K562 (cell line): Measurements from ENCODE around the gene TELO2. TPM values are rescaled to one million over a fixed set of nuclear protein-coding genes. Genes with fewer than 3 reads are reported as not detected.

Experiments used
- ATAC-seq: fragments of 200-7000 bp; cut with Tn5 transposase; 3 replicates; pipeline ENCODE4 v1.9.1; 2020; ENCODE audit warnings: moderate library complexity
- BruUV-seq: library from RNA; stranded (reverse); fragments of 400-500 nt; replicated peaks from 2 replicates; lab custom pipeline; 2021; lab: Mats Ljungman, UMichigan
- CTCF ChIA-PET: fragments of 300-600 bp; formaldehyde crosslinking; extraction: SDS; loops from one replicate; lab custom pipeline; 2021; ENCODE audit warnings: low intra/inter-chr PET ratio; lab: Yijun Ruan, JAX
- POLR2A ChIA-PET: fragments of 300-600, 350-650 bp; sonication (Branson Sonifier 250); formaldehyde crosslinking; extraction: SDS; loops from one replicate; lab custom pipeline; 2021; ENCODE audit warnings: antibody characterized with exemption, inconsistent platforms; lab: Yijun Ruan, JAX
- DNase-seq, 4 experiments: peaks; one replicate each; pipeline versions ENCODE4 v3.0.0 to v3.0.0-alpha.2; 2011 to 2018; ENCODE audit warnings: low spot score in 3 of 4, mixed read lengths in 3 of 4; ENCODE audit errors: extremely low read depth in 1 of 4
- FAIRE-seq: peaks from 2 replicates; lab custom pipeline; 2011; peaks lifted over from hg19 to GRCh38; lab: Jason Lieb, UNC
- H2AFZ ChIP-seq: 2 replicates; pipeline ENCODE4 v1.6.0; 2011; ENCODE audit warnings: low read depth, low read length, control low read depth, inconsistent platforms
- H3K27ac ChIP-seq: fragments of 200-600 bp; 3 replicates; pipeline ENCODE4 v1.8.0; 2011; ENCODE audit warnings: low read depth, mild to moderate bottlenecking, control low read depth, inconsistent platforms, low read length, moderate library complexity, mixed read lengths; ENCODE audit errors: extremely low read depth
- H3K27me3 ChIP-seq, 2 experiments: fragments of 300-600 bp in 1 of 2; 2 replicates in 1 of 2; 3 replicates in 1 of 2; pipeline versions ENCODE4 v1.6.0 to v1.8.0; 2011; ENCODE audit warnings: inconsistent platforms in 2 of 2, low read length in 2 of 2, mild to moderate bottlenecking in 1 of 2, mixed read lengths in 1 of 2, moderate library complexity in 1 of 2; ENCODE audit not compliant: control insufficient read depth in 2 of 2, insufficient read depth in 2 of 2
- H3K36me3 ChIP-seq: fragments of 300-600 bp; 3 replicates; pipeline ENCODE4 v1.8.0; 2011; ENCODE audit warnings: mild to moderate bottlenecking, low read length, inconsistent platforms; ENCODE audit not compliant: control insufficient read depth, insufficient read depth
- H3K4me1 ChIP-seq, 2 experiments: fragments of 200-600 bp in 1 of 2; replicated peaks in 1 of 2; 2 replicates in 1 of 2; 3 replicates in 1 of 2; pipeline versions ENCODE4 v1.5.1 to v1.8.0; 2011; ENCODE audit warnings: inconsistent platforms in 2 of 2, low read length in 2 of 2, mild to moderate bottlenecking in 1 of 2, mixed read lengths in 1 of 2, moderate library complexity in 1 of 2; ENCODE audit not compliant: control insufficient read depth in 2 of 2, insufficient read depth in 2 of 2
- H3K4me2 ChIP-seq: 2 replicates; pipeline ENCODE4 v1.6.1; 2011; ENCODE audit warnings: low read length, control low read depth, inconsistent platforms, mixed read lengths; ENCODE audit not compliant: insufficient read depth
- H3K4me3 ChIP-seq: fragments of 200-600 bp; sonication (generic), shearing (Covaris generic); 2 replicates; pipeline ENCODE4 v1.5.1; 2016; ENCODE audit warnings: control low read depth, inconsistent platforms
- H3K79me2 ChIP-seq: fragments of 200-600 bp; 3 replicates; pipeline ENCODE4 v1.8.0; 2011; ENCODE audit warnings: low read length, inconsistent platforms; ENCODE audit not compliant: control insufficient read depth, insufficient read depth
- H3K9ac ChIP-seq, 2 experiments: 2 replicates each; pipeline versions ENCODE4 v1.6.0 to v1.6.1; 2011; ENCODE audit warnings: low read depth in 2 of 2, low read length in 2 of 2, control low read depth in 1 of 2, inconsistent platforms in 1 of 2, mild to moderate bottlenecking in 1 of 2, mixed read lengths in 1 of 2; ENCODE audit not compliant: insufficient read depth in 1 of 2
- H3K9me1 ChIP-seq: one replicate; pipeline ENCODE4 v1.6.0; 2011; ENCODE audit warnings: inconsistent platforms, mild to moderate bottlenecking, low read length, moderate library complexity; ENCODE audit not compliant: control insufficient read depth, insufficient read depth
- H3K9me3 ChIP-seq: replicated peaks from 2 replicates; pipeline ENCODE4 v1.5.1; 2011; ENCODE audit warnings: low read depth, low read length, inconsistent platforms; ENCODE audit not compliant: control insufficient read depth, insufficient read depth
- H4K20me1 ChIP-seq: replicated peaks from 2 replicates; pipeline ENCODE4 v1.6.1; 2011; ENCODE audit warnings: low read length, inconsistent platforms, mixed read lengths; ENCODE audit not compliant: control insufficient read depth, insufficient read depth
- OTX1 ChIP-seq: fragments of 450-650 bp; formaldehyde crosslinking; IDR thresholded peaks from 2 replicates; pipeline ENCODE4 v1.4.0; 2022; ENCODE audit warnings: mild to moderate bottlenecking
- PHTF2 ChIP-seq: fragments of 250-450 bp; sonication (Bioruptor Pico); IDR thresholded peaks from 2 replicates; pipeline ENCODE4 v1.5.0; 2021; ENCODE audit warnings: mild to moderate bottlenecking
- POLR2G ChIP-seq: fragments of 200-400 bp; formaldehyde crosslinking; IDR thresholded peaks from 2 replicates; pipeline ENCODE4 v1.6.1; 2017; ENCODE audit warnings: low read depth, mild to moderate bottlenecking, antibody characterized with exemption, low read length, moderate library complexity
- SPI1 ChIP-seq: IDR thresholded peaks from 2 replicates; pipeline ENCODE4 v1.6.1; 2011; ENCODE audit warnings: low read depth, low read length, control low read depth, borderline replicate concordance
- ZNF212 ChIP-seq: fragments of 450-650 bp; formaldehyde crosslinking; IDR thresholded peaks from 2 replicates; pipeline ENCODE4 v1.4.0; 2020; ENCODE audit warnings: mild to moderate bottlenecking
- ZNF274 ChIP-seq: IDR thresholded peaks from 2 replicates; pipeline ENCODE4 v1.6.1; 2011; ENCODE audit warnings: low read depth, mild to moderate bottlenecking, low read length, moderate library complexity, borderline replicate concordance
- WGBS: fragments of 100-300 bp; shearing (Covaris generic); methylation state at CpG from one replicate; pipeline ENCODE4 v1.1.6; 2016; ENCODE audit warnings: low coverage, mixed read lengths; ENCODE audit not compliant: insufficient coverage; ENCODE audit errors: missing lambda C conversion rate; 5-methylcytosine and 5-hydroxymethylcytosine counted together
- in situ Hi-C: fragments of 300-500 bp; cut with MboI; formaldehyde crosslinking; loops from 4 replicates; pipeline ENCODE4 v1.15.0; 2018; ENCODE audit warnings: inconsistent platforms, mixed read lengths
- intact Hi-C: fragments of 100-400 bp; cut with micrococcal nuclease; formaldehyde crosslinking; loops from 2 replicates; pipeline ENCODE4 v1.14.2; 2022
- polyA plus RNA-seq, 8 experiments: library from polyadenylated mRNA; depleted of rRNA in 4 of 8; stranded (reverse) in 5 of 8; unstranded in 3 of 8; fragments of >200 nt; fragmentation: Nextera tagmentation in 2 of 8; fragmentation: Illumina TruSeq in 1 of 8; extraction: Ambion mirVana in 2 of 8; extraction: Trizol in 1 of 8; gene quantifications; 2 replicates each; pipeline versions ENCODE4 v1.2.1 to v1.2.3, GENCODE V29; 2011 to 2014; ENCODE audit warnings: inconsistent platforms in 1 of 8, missing spikeins in 1 of 8
- total RNA-seq, 7 experiments: library from RNA; depleted of rRNA in 6 of 7; stranded (reverse); fragments of >200 nt in 6 of 7; fragmentation: Illumina TruSeq in 2 of 7; extraction: Trizol in 2 of 7; gene quantifications; 2 replicates each; pipeline versions ENCODE4 v1.2.1 to v1.2.3, GENCODE V29; 2011 to 2021; ENCODE audit warnings: low replicate concordance in 1 of 7
- TF ChIP-seq, protein P1 (sequence below): fragments of 200-400 bp; formaldehyde crosslinking; IDR thresholded peaks from 2 replicates; pipeline ENCODE4 v1.6.1; 2017; ENCODE audit warnings: mild to moderate bottlenecking, low read depth, low read length, moderate library complexity

TELO2 gene
- total and polyA plus RNA-seq, 9 of the 15 experiments (the other 6 are each of a cell fraction or from before 2014, with no cell fraction given) = 0.51 to 91.8 (median 14.5) TPM

DNA sequence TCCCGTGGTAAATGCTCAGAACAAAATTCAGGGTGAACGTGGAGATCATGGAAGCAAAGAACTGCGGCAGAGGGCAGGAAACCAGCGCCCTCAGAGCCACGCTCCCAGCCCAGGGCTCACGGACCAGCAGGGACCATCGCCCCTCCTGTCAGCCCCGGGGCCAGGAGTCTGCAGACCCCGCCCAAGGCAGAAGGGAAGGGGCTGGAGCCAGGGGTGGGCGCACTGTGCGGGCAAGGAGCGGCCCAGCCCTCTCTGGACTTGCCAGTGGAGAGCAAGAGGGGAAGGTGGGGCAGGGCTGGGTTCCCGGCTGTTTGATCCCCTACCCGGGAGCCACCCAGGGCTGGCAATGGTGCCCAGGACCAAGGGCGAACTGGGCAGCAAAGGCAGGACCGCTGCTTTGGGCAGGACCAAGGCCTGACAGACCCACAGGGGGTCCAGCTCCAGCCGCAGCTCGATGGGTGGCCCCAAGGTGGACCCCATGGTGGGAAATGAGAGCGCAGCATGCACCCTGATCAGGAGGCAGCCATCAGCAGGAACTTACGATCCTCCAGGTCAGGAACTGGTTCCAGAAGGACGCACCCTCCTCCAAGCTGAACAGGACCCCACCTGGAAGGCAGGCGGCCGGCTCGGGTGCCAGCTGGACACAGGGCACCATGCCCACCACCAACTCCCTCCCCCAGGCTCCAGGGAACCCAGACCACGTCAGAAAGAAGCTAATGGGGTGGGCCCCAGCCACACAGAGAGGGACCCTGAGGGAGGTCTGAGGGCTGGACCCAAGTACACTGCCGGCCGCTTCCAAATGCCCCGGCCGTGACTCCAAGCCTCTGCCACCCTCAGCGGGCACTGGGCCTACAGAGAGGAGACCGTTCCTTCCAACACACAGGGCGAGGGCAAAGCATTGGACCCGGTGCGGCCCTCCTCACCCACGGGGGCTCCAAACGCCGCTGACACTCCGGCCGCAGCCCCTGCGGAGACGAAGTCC, 37.7 kb upstream of the TELO2 start:
- Histone ChIP-seq H3K9me1 (peaks cover 4% of the 10 kb centered on the region), H2AFZ (no peak overlapping the region), H3K4me2 (no peak overlapping the region), H3K27me3 (no peaks in the 10 kb centered on the region), H3K36me3 (peaks cover 76% of the 10 kb centered on the region; the same call in 2 of the 3 replicates), H3K27ac (no peak overlapping the region), H4K20me1 (0 out of 2 replicates have a peak, but pooled peaks cover 5% of the 10 kb centered on the region), H3K4me1 (peaks cover 0 to 22% of the 10 kb centered on the region in 2 experiments; a peak in 2 of 5 replicates), H3K4me3 (no peak overlapping the region), H3K79me2 (no peaks in the 10 kb centered on the region), H3K9me3 (no peaks in the 10 kb centered on the region), H3K9ac (no peak overlapping the region)
- DNase-seq (no peak), FAIRE-seq (no peak), ATAC-seq (no peak)
- BruUV-seq = no TSS peak
- intact Hi-C loops (no loop called here), in situ Hi-C loops (no loop called here)
- ChIA-PET CTCF (no interaction called here), POLR2A (interaction anchor here (1.0 to 1.2 kb wide), 2 partner anchors 10 to 35 kb away, joined by 3 read pairs; partner anchors contain the start of gene UQCC4)
- TF ChIP-seq POLR2G = peak; percentile 37; the same call in 1 of the 2 replicates
- TF ChIP-seq SPI1 = no peak
- 91% methylated on average over 29 of the region's 41 CpGs for WGBS

DNA sequence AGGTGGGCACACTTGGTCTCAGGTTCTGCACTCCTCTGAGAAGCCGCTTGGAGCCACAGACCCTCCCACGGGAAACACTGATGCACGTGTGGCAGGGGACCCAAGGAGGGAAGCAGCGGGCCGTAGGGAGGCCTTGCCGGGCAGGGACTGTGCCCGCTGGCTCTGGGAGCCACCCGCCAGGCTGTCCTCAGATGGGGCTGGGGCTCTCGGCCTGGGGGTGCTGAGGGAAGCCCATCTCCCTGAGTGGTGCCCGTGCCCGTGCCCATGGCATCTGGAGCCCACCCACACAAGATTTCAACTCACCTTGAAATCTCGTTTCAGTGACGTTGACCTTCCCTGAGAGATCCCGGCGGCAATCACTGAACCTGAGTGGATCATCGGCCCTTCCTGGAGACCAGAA, 36.2 kb upstream of the TELO2 start:
- intact Hi-C loops (no loop called here), in situ Hi-C loops (no loop called here)
- 93% methylated on average over 12 of the region's 16 CpGs for WGBS
- 0 out of 2 replicates have a peak, but pooled peaks cover 5% of the 10 kb centered on the region for H4K20me1 ChIP-seq
- POLR2A ChIA-PET = no interaction called here
- H3K79me2 ChIP-seq = no peaks in the 10 kb centered on the region
- peaks cover 4% of the 10 kb centered on the region for H3K9me1 ChIP-seq
- no peak overlapping the region for H2AFZ ChIP-seq
- BruUV-seq = no TSS peak
- FAIRE-seq = no peak
- no peak overlapping the region for H3K4me2 ChIP-seq
- H3K4me1 ChIP-seq = peaks cover 0 to 11% of the 10 kb centered on the region in 2 experiments; a peak in 2 of 5 replicates
- no peaks in the 10 kb centered on the region for H3K27me3 ChIP-seq
- no peak overlapping the region for H3K4me3 ChIP-seq
- no peak for TF ChIP-seq ZNF274
- no peak for TF ChIP-seq PHTF2
- TF ChIP-seq, protein P1, sequence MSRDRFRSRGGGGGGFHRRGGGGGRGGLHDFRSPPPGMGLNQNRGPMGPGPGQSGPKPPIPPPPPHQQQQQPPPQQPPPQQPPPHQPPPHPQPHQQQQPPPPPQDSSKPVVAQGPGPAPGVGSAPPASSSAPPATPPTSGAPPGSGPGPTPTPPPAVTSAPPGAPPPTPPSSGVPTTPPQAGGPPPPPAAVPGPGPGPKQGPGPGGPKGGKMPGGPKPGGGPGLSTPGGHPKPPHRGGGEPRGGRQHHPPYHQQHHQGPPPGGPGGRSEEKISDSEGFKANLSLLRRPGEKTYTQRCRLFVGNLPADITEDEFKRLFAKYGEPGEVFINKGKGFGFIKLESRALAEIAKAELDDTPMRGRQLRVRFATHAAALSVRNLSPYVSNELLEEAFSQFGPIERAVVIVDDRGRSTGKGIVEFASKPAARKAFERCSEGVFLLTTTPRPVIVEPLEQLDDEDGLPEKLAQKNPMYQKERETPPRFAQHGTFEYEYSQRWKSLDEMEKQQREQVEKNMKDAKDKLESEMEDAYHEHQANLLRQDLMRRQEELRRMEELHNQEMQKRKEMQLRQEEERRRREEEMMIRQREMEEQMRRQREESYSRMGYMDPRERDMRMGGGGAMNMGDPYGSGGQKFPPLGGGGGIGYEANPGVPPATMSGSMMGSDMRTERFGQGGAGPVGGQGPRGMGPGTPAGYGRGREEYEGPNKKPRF = no peak
- no peak for TF ChIP-seq OTX1 (CRISPR knock-in tag)
- TF ChIP-seq ZNF212 = no peak
- ATAC-seq = no peak
- H3K27ac ChIP-seq = no peak overlapping the region
- peaks cover 76% of the 10 kb centered on the region; the same call in 2 of the 3 replicates for H3K36me3 ChIP-seq
- H3K9ac ChIP-seq = no peak overlapping the region
- H3K9me3 ChIP-seq = no peaks in the 10 kb centered on the region
- DNase-seq = no peak
- CTCF ChIA-PET = no interaction called here
